Endodermal cell (in vitro differentiated cells): Measurements from ENCODE around the gene MTCH2. TPM values are rescaled to one million over a fixed set of nuclear protein-coding genes. Genes with fewer than 3 reads are reported as not detected.

Experiments used
- DNase-seq: peaks from one replicate; pipeline ENCODE4 v3.0.0-alpha.2; 2017
- H3K27ac ChIP-seq: 2 replicates; pipeline ENCODE4 v1.5.1; 2013; ENCODE audit warnings: mild to moderate bottlenecking, low read depth, low read length, moderate library complexity
- H3K27me3 ChIP-seq: 2 replicates; pipeline ENCODE4 v1.6.1; 2013; ENCODE audit warnings: mild to moderate bottlenecking, low read length, moderate library complexity; ENCODE audit not compliant: insufficient read depth, control insufficient read depth, poor library complexity, severe bottlenecking
- H3K36me3 ChIP-seq: 2 replicates; pipeline ENCODE4 v1.7.0; 2013; ENCODE audit warnings: mild to moderate bottlenecking, low read length, moderate library complexity; ENCODE audit not compliant: control insufficient read depth, insufficient read depth
- H3K4me1 ChIP-seq: one replicate; pipeline ENCODE4 v1.7.0; 2013; ENCODE audit warnings: low read length; ENCODE audit not compliant: control insufficient read depth, insufficient read depth
- H3K4me3 ChIP-seq: 2 replicates; pipeline ENCODE4 v1.5.1; 2013; ENCODE audit warnings: mild to moderate bottlenecking, low read length, moderate library complexity
- H3K9ac ChIP-seq: 2 replicates; pipeline ENCODE4 v1.6.1; 2013; ENCODE audit warnings: mild to moderate bottlenecking, low read length, moderate library complexity; ENCODE audit not compliant: poor library complexity, severe bottlenecking; ENCODE audit errors: extremely low read depth
- H3K9me3 ChIP-seq: 2 replicates; pipeline ENCODE4 v1.6.1; 2013; ENCODE audit warnings: mild to moderate bottlenecking, low read length, moderate library complexity; ENCODE audit not compliant: control insufficient read depth
- H3K27ac Mint-ChIP-seq: 2 replicates; pipeline ENCODE4 v1.8.0; 2020; ENCODE audit warnings: mixed read lengths
- H3K27me3 Mint-ChIP-seq: 2 replicates; pipeline ENCODE4 v1.8.0; 2021; ENCODE audit warnings: mild to moderate bottlenecking, mixed read lengths; ENCODE audit not compliant: insufficient read depth
- H3K36me3 Mint-ChIP-seq: 2 replicates; pipeline ENCODE4 v1.8.0; 2020; ENCODE audit warnings: low read depth, mixed read lengths
- H3K4me1 Mint-ChIP-seq: 2 replicates; pipeline ENCODE4 v1.8.0; 2020; ENCODE audit warnings: mixed read lengths
- H3K4me3 Mint-ChIP-seq: 2 replicates; pipeline ENCODE4 v1.8.0; 2020; ENCODE audit warnings: mild to moderate bottlenecking, moderate library complexity, mixed read lengths
- H3K9me3 Mint-ChIP-seq: 2 replicates; pipeline ENCODE4 v1.8.0; 2020; ENCODE audit warnings: mild to moderate bottlenecking, mixed read lengths
- WGBS, 2 experiments: methylation state at CpG; one replicate each; pipeline versions ENCODE4 v1.1.5 to v1.1.7; 2013; ENCODE audit warnings: missing lambda C conversion rate in 2 of 2, mixed read lengths in 1 of 2; ENCODE audit not compliant: insufficient coverage in 1 of 2, insufficient read length in 1 of 2; 5-methylcytosine and 5-hydroxymethylcytosine counted together
- total RNA-seq, 2 donors: library from RNA; stranded (reverse); fragmentation: NEBNext Ultra II Directional in 1 of 2; extraction: Animal tissue kit (Norgen Biotek cat#: 25700) in 1 of 2; gene quantifications; 2 replicates in 1 of 2; 3 replicates in 1 of 2; pipeline ENCODE4 v1.2.1, GENCODE V29; 2021
- TF ChIP-seq, protein P1 (sequence below): fragments of 200-600 bp; sonication (generic); conservative IDR thresholded peaks from 2 replicates; pipeline ENCODE4 v1.5.0; 2021; ENCODE audit warnings: antibody characterized with exemption, mild to moderate bottlenecking

The MTCH2 gene
- total RNA-seq, 2 donors from 2014 or later, result 123 to 147 TPM

DNA sequence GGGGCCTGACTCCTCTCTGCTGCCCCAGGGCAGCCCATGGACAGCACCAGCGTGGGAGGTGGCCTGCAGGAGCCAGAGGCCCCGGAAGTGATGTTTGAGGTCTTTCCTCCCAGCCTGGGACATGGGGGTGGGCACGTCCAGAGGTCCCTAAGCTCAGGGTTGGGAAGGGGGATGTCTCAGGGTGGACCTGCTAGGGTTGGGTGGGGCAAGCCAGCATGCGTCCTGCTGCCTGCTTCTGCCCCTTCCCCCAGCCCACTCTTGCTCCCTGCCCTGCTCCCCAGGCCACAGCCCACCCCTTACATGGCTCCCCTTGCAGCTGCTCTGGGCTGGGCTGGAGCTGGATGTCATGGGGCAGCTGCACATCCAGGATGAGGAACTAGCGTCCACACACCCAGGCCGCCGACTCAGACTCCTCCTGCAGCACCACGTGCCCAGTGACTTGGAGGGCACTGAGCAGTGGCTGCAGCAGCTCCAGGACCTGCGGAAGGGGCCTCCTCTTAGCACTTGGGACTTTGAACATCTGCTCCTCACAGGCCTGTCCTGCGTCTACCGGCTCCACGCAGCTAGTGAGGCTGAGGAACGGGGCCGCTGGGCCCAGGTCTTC lies 54.5 kb downstream of the MTCH2 start:
- Mint-ChIP-seq H3K9me3 (peaks cover 2% of the 10 kb centered on the region), H3K4me3 (no peak overlapping the region), H3K27ac (no peak overlapping the region), H3K27me3 (peaks cover 18% of the 10 kb centered on the region), H3K4me1 (peaks cover 5% of the 10 kb centered on the region), H3K36me3 (peaks cover 25% of the 10 kb centered on the region)
- Histone ChIP-seq H3K9ac (no peak overlapping the region), H3K27ac (no peak overlapping the region), H3K27me3 (peaks cover 5% of the 10 kb centered on the region), H3K9me3 (no peaks in the 10 kb centered on the region), H3K4me3 (no peak overlapping the region), H3K4me1 (no peaks in the 10 kb centered on the region), H3K36me3 (peaks cover 23% of the 10 kb centered on the region)
- TF ChIP-seq, protein P1, sequence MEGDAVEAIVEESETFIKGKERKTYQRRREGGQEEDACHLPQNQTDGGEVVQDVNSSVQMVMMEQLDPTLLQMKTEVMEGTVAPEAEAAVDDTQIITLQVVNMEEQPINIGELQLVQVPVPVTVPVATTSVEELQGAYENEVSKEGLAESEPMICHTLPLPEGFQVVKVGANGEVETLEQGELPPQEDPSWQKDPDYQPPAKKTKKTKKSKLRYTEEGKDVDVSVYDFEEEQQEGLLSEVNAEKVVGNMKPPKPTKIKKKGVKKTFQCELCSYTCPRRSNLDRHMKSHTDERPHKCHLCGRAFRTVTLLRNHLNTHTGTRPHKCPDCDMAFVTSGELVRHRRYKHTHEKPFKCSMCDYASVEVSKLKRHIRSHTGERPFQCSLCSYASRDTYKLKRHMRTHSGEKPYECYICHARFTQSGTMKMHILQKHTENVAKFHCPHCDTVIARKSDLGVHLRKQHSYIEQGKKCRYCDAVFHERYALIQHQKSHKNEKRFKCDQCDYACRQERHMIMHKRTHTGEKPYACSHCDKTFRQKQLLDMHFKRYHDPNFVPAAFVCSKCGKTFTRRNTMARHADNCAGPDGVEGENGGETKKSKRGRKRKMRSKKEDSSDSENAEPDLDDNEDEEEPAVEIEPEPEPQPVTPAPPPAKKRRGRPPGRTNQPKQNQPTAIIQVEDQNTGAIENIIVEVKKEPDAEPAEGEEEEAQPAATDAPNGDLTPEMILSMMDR, result no peak
- WGBS, 2 experiments, result 93 to 97% methylated on average over 5 to 13 of the region's 14 CpGs
- DNase-seq, result no peak

DNA sequence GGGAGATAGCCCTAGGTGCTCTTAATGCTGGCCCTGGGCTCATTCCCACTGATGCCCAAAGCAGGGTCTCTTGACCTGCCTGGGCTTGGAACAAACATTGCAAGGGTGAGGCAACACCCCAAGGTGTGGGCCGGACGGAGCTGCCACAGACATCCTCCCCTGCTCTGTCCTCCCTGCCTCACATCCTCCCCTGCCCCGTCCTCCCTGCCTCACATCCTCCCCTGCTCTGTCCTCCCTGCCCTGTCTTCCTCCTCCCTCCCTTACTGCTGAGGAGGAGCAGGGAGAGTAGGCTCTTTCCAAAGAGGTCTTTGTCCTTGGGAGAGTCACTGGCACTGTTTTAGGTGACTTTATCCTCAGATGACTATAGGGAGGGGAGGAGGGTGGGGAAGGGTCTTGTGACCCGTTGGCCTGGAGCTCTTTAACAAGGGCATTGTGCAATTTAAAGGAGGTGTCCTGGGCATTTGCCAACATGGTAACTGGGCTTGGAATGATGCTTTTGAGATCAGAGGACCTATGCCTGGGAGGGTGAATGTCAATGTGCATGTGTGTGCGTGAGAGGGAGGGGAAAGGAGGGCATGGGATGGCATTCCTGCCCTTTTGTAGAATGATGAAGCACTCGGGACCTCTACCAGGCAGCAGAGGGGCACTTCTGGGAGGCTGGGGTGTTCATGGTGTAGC lies 55.2 kb downstream of the MTCH2 start:
- H3K4me3 Mint-ChIP-seq, result no peak overlapping the region
- H3K9me3 Mint-ChIP-seq, result peaks cover 2% of the 10 kb centered on the region
- no peak for DNase-seq
- Histone ChIP-seq H3K9me3 (no peaks in the 10 kb centered on the region), H3K4me3 (no peak overlapping the region), H3K27me3 (no peaks in the 10 kb centered on the region), H3K9ac (no peak overlapping the region), H3K27ac (no peak overlapping the region), H3K4me1 (no peaks in the 10 kb centered on the region), H3K36me3 (peaks cover 30% of the 10 kb centered on the region)
- WGBS, 2 experiments, result 75 to 90% methylated on average over 2 to 6 of the region's 6 CpGs
- peaks cover 31% of the 10 kb centered on the region for H3K36me3 Mint-ChIP-seq
- TF ChIP-seq, protein P1, result no peak
- peaks cover 5% of the 10 kb centered on the region for H3K4me1 Mint-ChIP-seq
- peaks cover 11% of the 10 kb centered on the region for H3K27me3 Mint-ChIP-seq
- no peak overlapping the region for H3K27ac Mint-ChIP-seq

DNA sequence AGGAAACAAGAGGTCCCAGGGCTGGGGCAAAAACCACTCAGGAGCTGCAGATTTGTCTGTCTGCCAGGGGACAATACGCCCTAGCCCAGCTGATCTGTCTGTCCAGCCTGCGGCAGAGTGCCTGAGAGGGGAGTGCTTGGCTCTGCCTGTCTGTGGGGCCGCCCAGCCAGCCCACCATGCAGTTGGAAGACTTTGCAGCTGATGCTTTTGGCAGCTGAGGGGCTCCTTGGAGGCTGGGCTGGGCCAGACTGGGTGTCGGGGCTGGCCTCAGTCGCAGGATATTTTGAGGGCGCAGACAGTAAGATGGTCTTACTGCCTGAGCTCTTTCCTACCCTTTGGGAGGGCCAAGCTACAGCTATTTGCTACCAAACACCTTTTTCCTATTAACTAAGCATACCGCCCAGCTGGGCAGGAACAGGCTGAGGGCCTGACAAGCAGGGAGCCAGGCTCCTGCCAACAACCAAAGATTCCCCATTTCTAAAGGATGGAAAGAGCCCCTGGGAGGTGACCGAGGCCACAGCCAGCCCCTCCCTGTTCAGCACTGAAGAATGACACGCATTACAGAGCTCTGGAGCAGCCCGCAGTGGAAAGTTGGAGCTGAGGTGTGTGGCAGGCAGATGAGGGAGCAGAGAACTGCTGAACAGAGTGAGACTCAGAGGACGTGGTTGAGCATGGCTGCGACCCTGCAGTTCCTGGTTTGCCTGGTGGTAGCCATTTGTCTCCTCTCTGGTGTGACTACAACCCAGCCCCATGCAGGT lies 56.1 kb downstream of the MTCH2 start, which contains the start of gene FAM180B:
FAM180B (plus strand) TSS at position 581 of the 758 bp plus-strand sequence; CDS start at position 672, 91 bp downstream.
- Histone ChIP-seq H3K4me1 (no peaks in the 10 kb centered on the region), H3K27ac (no peak within 1 kb of the TSS), H3K27me3 (no peaks in the 10 kb centered on the region), H3K36me3 (peaks cover 39% of the 10 kb centered on the region), H3K9ac (no peak within 1 kb of the TSS), H3K4me3 (no peak within 1 kb of the TSS), H3K9me3 (no peaks in the 10 kb centered on the region)
- H3K36me3 Mint-ChIP-seq, result peaks cover 40% of the 10 kb centered on the region
- H3K4me3 Mint-ChIP-seq, result no peak within 1 kb of the TSS
- TF ChIP-seq, protein P1, result no peak
- peaks cover 2% of the 10 kb centered on the region for H3K9me3 Mint-ChIP-seq
- no peak within 1 kb of the TSS for H3K27ac Mint-ChIP-seq
- no peaks in the 10 kb centered on the region for H3K4me1 Mint-ChIP-seq
- peaks cover 2% of the 10 kb centered on the region for H3K27me3 Mint-ChIP-seq
- DNase-seq, result no peak
- 84 to 85% methylated on average over 9 to 12 of the region's 12 CpGs for WGBS, 2 experiments
